Liver (tissue), 9 donors: ENCODE measurements around the gene NAGA. TPM values are rescaled to one million over a fixed set of nuclear protein-coding genes. Genes with fewer than 3 reads are reported as not detected.

ENCODE experiments used
- DNase-seq: peaks from one replicate; pipeline ENCODE4 v3.0.0-alpha.2; 2017; ENCODE audit warnings: low spot score
- H3K27ac ChIP-seq, 2 donors: one replicate each; pipeline ENCODE4 v1.7.0; 2013; ENCODE audit warnings: inconsistent platforms in 2 of 2, low read length in 2 of 2, control low read depth in 1 of 2, low read depth in 1 of 2, mild to moderate bottlenecking in 1 of 2
- H3K27me3 ChIP-seq, 4 donors: one replicate each; pipeline versions ENCODE4 v1.6.1 to v1.7.0; 2013; ENCODE audit warnings: low read length in 3 of 4, inconsistent platforms in 1 of 4, mild to moderate bottlenecking in 1 of 4, moderate library complexity in 1 of 4; ENCODE audit not compliant: control insufficient read depth in 4 of 4, insufficient read depth in 4 of 4
- H3K36me3 ChIP-seq, 4 donors: one replicate each; pipeline versions ENCODE4 v1.6.1 to v1.7.0; 2013; ENCODE audit warnings: low read length in 3 of 4, mild to moderate bottlenecking in 3 of 4, low read depth in 1 of 4, moderate library complexity in 1 of 4; ENCODE audit not compliant: control insufficient read depth in 4 of 4, insufficient read depth in 3 of 4
- H3K4me1 ChIP-seq, 4 donors: one replicate each; pipeline versions ENCODE4 v1.6.1 to v1.7.0; 2013; ENCODE audit warnings: low read length in 3 of 4, mild to moderate bottlenecking in 3 of 4, moderate library complexity in 1 of 4; ENCODE audit not compliant: control insufficient read depth in 4 of 4, insufficient read depth in 4 of 4
- H3K4me3 ChIP-seq, 3 donors: one replicate each; pipeline versions ENCODE4 v1.6.1 to v1.7.0; 2013; ENCODE audit warnings: low read length in 3 of 3, control low read depth in 1 of 3, low read depth in 1 of 3, mild to moderate bottlenecking in 1 of 3
- H3K9ac ChIP-seq, 2 donors: one replicate each; pipeline ENCODE4 v1.7.0; 2013; ENCODE audit warnings: low read length in 2 of 2, mild to moderate bottlenecking in 2 of 2, moderate library complexity in 2 of 2, control low read depth in 1 of 2, low read depth in 1 of 2
- H3K9me3 ChIP-seq, 4 donors: one replicate each; pipeline versions ENCODE4 v1.6.1 to v1.7.0; 2013; ENCODE audit warnings: low read length in 3 of 4; ENCODE audit not compliant: control insufficient read depth in 4 of 4
- ATF3 ChIP-seq: IDR thresholded peaks from 2 replicates; pipeline ENCODE4 v1.6.1; 2016; ENCODE audit warnings: antibody characterized with exemption
- CTCF ChIP-seq: fragments of 150-350 bp; IDR thresholded peaks from 2 replicates; pipeline ENCODE4 v1.5.1; 2017; ENCODE audit warnings: improper control_type of control experiment, low read depth, low read length; ENCODE audit not compliant: missing input control
- EGR1 ChIP-seq, 2 donors: IDR thresholded peaks; 2 replicates each; pipeline ENCODE4 v1.6.1; 2016 to 2018; ENCODE audit warnings: antibody characterized with exemption in 2 of 2, low read depth in 2 of 2
- FOXA1 ChIP-seq: IDR thresholded peaks from 2 replicates; pipeline ENCODE4 v1.6.1; 2016; ENCODE audit warnings: antibody characterized with exemption
- FOXA2 ChIP-seq: IDR thresholded peaks from 2 replicates; pipeline ENCODE4 v1.6.1; 2016; ENCODE audit warnings: antibody characterized with exemption
- GABPA ChIP-seq, 2 donors: IDR thresholded peaks in 1 of 2; conservative IDR thresholded peaks in 1 of 2; 2 replicates each; pipeline ENCODE4 v1.6.1; 2016; ENCODE audit warnings: antibody characterized with exemption in 2 of 2, mild to moderate bottlenecking in 1 of 2, moderate library complexity in 1 of 2
- HNF4A ChIP-seq, 2 donors: conservative IDR thresholded peaks; 2 replicates each; pipeline ENCODE4 v1.6.1; 2016; ENCODE audit warnings: antibody characterized with exemption in 2 of 2, mild to moderate bottlenecking in 2 of 2
- HNF4G ChIP-seq: IDR thresholded peaks from 2 replicates; pipeline ENCODE4 v1.6.1; 2016; ENCODE audit warnings: antibody characterized with exemption
- JUND ChIP-seq, 2 donors: IDR thresholded peaks; 2 replicates each; pipeline ENCODE4 v1.6.1; 2016; ENCODE audit warnings: antibody characterized with exemption in 2 of 2
- MAX ChIP-seq: IDR thresholded peaks from 2 replicates; pipeline ENCODE4 v1.6.1; 2016; ENCODE audit warnings: antibody characterized with exemption
- NR2F2 ChIP-seq: IDR thresholded peaks from 2 replicates; pipeline ENCODE4 v1.6.1; 2016; ENCODE audit warnings: antibody characterized with exemption
- RAD21 ChIP-seq, 2 donors: IDR thresholded peaks; 2 replicates each; pipeline ENCODE4 v1.6.1; 2016; ENCODE audit warnings: antibody characterized with exemption in 2 of 2, mild to moderate bottlenecking in 2 of 2
- REST ChIP-seq: IDR thresholded peaks from 2 replicates; pipeline ENCODE4 v1.6.1; 2016; ENCODE audit warnings: antibody characterized with exemption, mild to moderate bottlenecking
- RXRA ChIP-seq, 2 donors: IDR thresholded peaks; 2 replicates each; pipeline ENCODE4 v1.6.1; 2017 to 2018; ENCODE audit warnings: antibody characterized with exemption in 2 of 2, mild to moderate bottlenecking in 1 of 2
- SP1 ChIP-seq: IDR thresholded peaks from 2 replicates; pipeline ENCODE4 v1.6.1; 2018; ENCODE audit warnings: antibody characterized with exemption, mild to moderate bottlenecking
- TAF1 ChIP-seq: conservative IDR thresholded peaks from 2 replicates; pipeline ENCODE4 v1.6.1; 2016; ENCODE audit warnings: antibody characterized with exemption, mild to moderate bottlenecking
- YY1 ChIP-seq: IDR thresholded peaks from 2 replicates; pipeline ENCODE4 v1.6.1; 2016; ENCODE audit warnings: antibody characterized with exemption, mild to moderate bottlenecking
- ZBTB33 ChIP-seq: IDR thresholded peaks from 2 replicates; pipeline ENCODE4 v1.6.1; 2016; ENCODE audit warnings: antibody characterized with exemption
- WGBS: extraction: QIAGEN DNeasy Blood & Tissue Kit; methylation state at CpG from one replicate; pipeline ENCODE4 v1.1.7; 2013; 5-methylcytosine and 5-hydroxymethylcytosine counted together
- polyA plus RNA-seq, 2 donors: library from polyadenylated mRNA; stranded (reverse) in 1 of 2; unstranded in 1 of 2; fragments of 200-250 nt in 1 of 2; fragments of >200 nt in 1 of 2; fragmentation: Nextera tagmentation in 1 of 2; extraction: Ambion mirVana in 1 of 2; gene quantifications; one replicate each; pipeline versions ENCODE4 v1.2.1 to v1.2.3, GENCODE V29; 2013 to 2015
- total RNA-seq, 2 donors: library from RNA; depleted of rRNA; stranded (reverse); fragments of >200 nt; gene quantifications; one replicate each; pipeline ENCODE4 v1.2.3, GENCODE V29; 2014
- donor health status: healthy.
- donor health status: healthy.
- donor health status: healthy.
- donor health status: healthy.
- donor health status: healthy.

The NAGA gene
- total and polyA plus RNA-seq, 4 donors = 12.8 to 33.9 (median 23.9) TPM

GRCh38 chr22:42022162-42022847 is 48.3 kb downstream of the NAGA start:
- Histone ChIP-seq H3K36me3 (no peaks in the 10 kb centered on the region), H3K4me3 (no peak overlapping the region), H3K4me1 (no peaks in the 10 kb centered on the region), H3K9me3 (no peaks in the 10 kb centered on the region), H3K9ac (no peak overlapping the region), H3K27ac (no peak overlapping the region), H3K27me3 (no peaks in the 10 kb centered on the region)
- no peak for DNase-seq
- TF ChIP-seq YY1 (no peak), JUND (IDR thresholded peaks at IDR 0.05) (no peak), HNF4G (no peak), EGR1 (IDR thresholded peaks at IDR 0.05; ENCODE audit: low read depth in 2 of 2) (no peak), FOXA2 (no peak), CTCF (no peak), RAD21 (IDR thresholded peaks at IDR 0.05) (no peak), NR2F2 (no peak), RXRA (IDR thresholded peaks at IDR 0.05) (no peak), REST (no peak), HNF4A (conservative IDR thresholded peaks at IDR 0.05) (no peak), FOXA1 (no peak), MAX (no peak), ATF3 (no peak), SP1 (no peak), TAF1 (no peak), ZBTB33 (no peak), GABPA (IDR thresholded peaks at IDR 0.05 in 1 of 2, conservative IDR thresholded peaks at IDR 0.05 in 1 of 2) (no peak)
- WGBS = 79% methylated on average over 2 of the region's 2 CpGs
